Measurements from ENCODE around the gene GGN. TPM values are rescaled to one million over a fixed set of nuclear protein-coding genes. Genes with fewer than 3 reads are reported as not detected.

The GGN gene
- total and polyA plus RNA-seq, 9 of the 15 experiments (the other 6 are each of a cell fraction or from before 2014, with no cell fraction given), result 0.15 to 0.33 TPM; not detected in 7

GRCh38 chr19:38336638-38337359 lies 51.0 kb downstream of the GGN start (continued):
- TF ChIP-seq ZBTB34 (CRISPR knock-in tag; IDR thresholded peaks at IDR 0.05), result no peak
- TF ChIP-seq TAF9B (IDR thresholded peaks at IDR 0.05; ENCODE audit: partially characterized antibody), result no peak
- TF ChIP-seq ATF3 (IDR thresholded peaks at IDR 0.05), result no peak
- TF ChIP-seq ATF3 (CRISPR knock-in tag; conservative IDR thresholded peaks at IDR 0.05), result no peak
- no peak for TF ChIP-seq ZNF384 (IDR thresholded peaks at IDR 0.05; ENCODE audit: low read depth, low read length)
- TF ChIP-seq ARID2 (IDR thresholded peaks at IDR 0.05), result no peak
- no peak for TF ChIP-seq RBM22 (IDR thresholded peaks at IDR 0.05; ENCODE audit: low read depth, low read length, poor library complexity, severe bottlenecking)
- no peak for TF ChIP-seq CUX1 (CRISPR knock-in tag; IDR thresholded peaks at IDR 0.05)
- no peak for TF ChIP-seq FOXK1 (CRISPR knock-in tag; IDR thresholded peaks at IDR 0.05; ENCODE audit: borderline replicate concordance)
- 0 out of 2 replicates have a peak, but pooled peaks have one; percentile 20 for TF ChIP-seq MEF2D (tag; conservative IDR thresholded peaks at IDR 0.05; ENCODE audit: low read depth)
- TF ChIP-seq HNRNPK (IDR thresholded peaks at IDR 0.05; ENCODE audit: low read depth, low read length, poor library complexity, severe bottlenecking), result no peak
- TF ChIP-seq ZSCAN32 (CRISPR knock-in tag; IDR thresholded peaks at IDR 0.05), result no peak
- no peak for TF ChIP-seq MBD2 (IDR thresholded peaks at IDR 0.05; ENCODE audit: borderline replicate concordance, low read depth)
- TF ChIP-seq RBFOX2 (IDR thresholded peaks at IDR 0.05; ENCODE audit: low read depth, low read length), result peak; percentile 54
- no peak for TF ChIP-seq UBTF (IDR thresholded peaks at IDR 0.05; ENCODE audit: borderline replicate concordance in 1 of 2, low read depth in 2 of 2, low read length in 2 of 2)
- no peak for TF ChIP-seq RBBP5 (IDR thresholded peaks at IDR 0.05; ENCODE audit: borderline replicate concordance, insufficient read depth, low read length, poor library complexity, severe bottlenecking)
- no peak for TF ChIP-seq ZFP36 (IDR thresholded peaks at IDR 0.05; ENCODE audit: low read depth, low read length, partially characterized antibody)

Data from K562 (cell line).